K562 (cell line): ENCODE data around the gene MRPS5. TPM values are rescaled to one million over a fixed set of nuclear protein-coding genes. Genes with fewer than 3 reads are reported as not detected.

Experiments
- BDP1 ChIP-seq: IDR thresholded peaks from 3 replicates; pipeline ENCODE4 v1.6.1; 2011; ENCODE audit not compliant: insufficient read length, insufficient read depth
- ETV1 ChIP-seq: fragments of 450-650 bp; conservative IDR thresholded peaks from 2 replicates; pipeline ENCODE4 v1.6.1; 2016; ENCODE audit warnings: missing genetic modification characterization, control low read depth, low read depth, missing compliant biosample characterization
- FOXJ2 ChIP-seq: fragments of 200-800 bp; sonication (Bioruptor generic); IDR thresholded peaks from 2 replicates; pipeline ENCODE4 v1.6.1; 2016; ENCODE audit warnings: missing genetic modification characterization, missing compliant biosample characterization
- HMG20B ChIP-seq: fragments of 250-450 bp; sonication (Bioruptor Pico); IDR thresholded peaks from 2 replicates; pipeline ENCODE4 v1.5.0; 2021; ENCODE audit warnings: mild to moderate bottlenecking
- MXI1 ChIP-seq: IDR thresholded peaks from 2 replicates; pipeline ENCODE4 v1.6.1; 2011; ENCODE audit warnings: low read depth, mild to moderate bottlenecking, improper control_type of control experiment, low read length
- PHF20 ChIP-seq: fragments of 450-650 bp; IDR thresholded peaks from 2 replicates; pipeline ENCODE4 v1.6.1; 2018; ENCODE audit not compliant: partially characterized antibody
- RBM39 ChIP-seq: fragments of 200-400 bp; formaldehyde crosslinking; optimal IDR thresholded peaks from 2 replicates; pipeline ENCODE3; 2018; ENCODE audit warnings: low read depth, low read length
- RUNX1 ChIP-seq: sonication (generic); IDR thresholded peaks from 2 replicates; pipeline ENCODE4 v1.6.1; 2016; ENCODE audit warnings: antibody characterized with exemption, low read depth
- TEAD4 ChIP-seq, 2 experiments: sonication (generic) in 1 of 2; formaldehyde crosslinking in 1 of 2; IDR thresholded peaks; 2 replicates each; pipeline versions ENCODE4 v1.6.1 to v1.8.0; 2012 to 2022; ENCODE audit warnings: borderline replicate concordance in 1 of 2, inconsistent platforms in 1 of 2, low read length in 1 of 2, mild to moderate bottlenecking in 1 of 2, missing genetic modification reagents in 1 of 2
- THRB ChIP-seq: fragments of 450-650 bp; formaldehyde crosslinking; conservative IDR thresholded peaks from 2 replicates; pipeline ENCODE4 v1.4.0; 2022; ENCODE audit warnings: mild to moderate bottlenecking, missing genetic modification characterization
- ZNF696 ChIP-seq: fragments of 250-450 bp; sonication (Bioruptor Pico); conservative IDR thresholded peaks from 2 replicates; pipeline ENCODE4 v1.4.0; 2020; ENCODE audit warnings: mild to moderate bottlenecking, moderate library complexity
- ZNF76 ChIP-seq: fragments of 250-450 bp; sonication (Bioruptor Pico); IDR thresholded peaks from 2 replicates; pipeline ENCODE4 v1.4.0; 2020; ENCODE audit warnings: mild to moderate bottlenecking, moderate library complexity, borderline replicate concordance
- ZNF780A ChIP-seq: fragments of 250-450 bp; sonication (Bioruptor Pico); IDR thresholded peaks from 2 replicates; pipeline ENCODE4 v1.5.0; 2021; ENCODE audit warnings: mild to moderate bottlenecking
- polyA plus RNA-seq, 8 experiments: library from polyadenylated mRNA; depleted of rRNA in 4 of 8; stranded (reverse) in 5 of 8; unstranded in 3 of 8; fragments of >200 nt; fragmentation: Nextera tagmentation in 2 of 8; fragmentation: Illumina TruSeq in 1 of 8; extraction: Ambion mirVana in 2 of 8; extraction: Trizol in 1 of 8; gene quantifications; 2 replicates each; pipeline versions ENCODE4 v1.2.1 to v1.2.3, GENCODE V29; 2011 to 2014; ENCODE audit warnings: inconsistent platforms in 1 of 8, missing spikeins in 1 of 8
- total RNA-seq, 7 experiments: library from RNA; depleted of rRNA in 6 of 7; stranded (reverse); fragments of >200 nt in 6 of 7; fragmentation: Illumina TruSeq in 2 of 7; extraction: Trizol in 2 of 7; gene quantifications; 2 replicates each; pipeline versions ENCODE4 v1.2.1 to v1.2.3, GENCODE V29; 2011 to 2021; ENCODE audit warnings: low replicate concordance in 1 of 7
- TF ChIP-seq, protein P1 (sequence below), 2 experiments: fragments of 450-650 bp in 1 of 2; sonication (generic) in 1 of 2; formaldehyde crosslinking in 1 of 2; IDR thresholded peaks; 2 replicates each; pipeline versions ENCODE4 v1.7.1 to v1.9.0; 2016 to 2022; ENCODE audit warnings: inconsistent platforms in 1 of 2, mild to moderate bottlenecking in 1 of 2, missing genetic modification reagents in 1 of 2
- TF ChIP-seq, protein P2 (sequence below): fragments of 250-450 bp; sonication (Bioruptor Pico); IDR thresholded peaks from 2 replicates; pipeline ENCODE4 v1.8.0; 2022; ENCODE audit warnings: inconsistent platforms, mild to moderate bottlenecking, moderate library complexity, borderline replicate concordance

The MRPS5 gene
- total and polyA plus RNA-seq, 9 of the 15 experiments (the other 6 are each of a cell fraction or from before 2014, with no cell fraction given), result 85.0 to 162 (median 118) TPM

DNA sequence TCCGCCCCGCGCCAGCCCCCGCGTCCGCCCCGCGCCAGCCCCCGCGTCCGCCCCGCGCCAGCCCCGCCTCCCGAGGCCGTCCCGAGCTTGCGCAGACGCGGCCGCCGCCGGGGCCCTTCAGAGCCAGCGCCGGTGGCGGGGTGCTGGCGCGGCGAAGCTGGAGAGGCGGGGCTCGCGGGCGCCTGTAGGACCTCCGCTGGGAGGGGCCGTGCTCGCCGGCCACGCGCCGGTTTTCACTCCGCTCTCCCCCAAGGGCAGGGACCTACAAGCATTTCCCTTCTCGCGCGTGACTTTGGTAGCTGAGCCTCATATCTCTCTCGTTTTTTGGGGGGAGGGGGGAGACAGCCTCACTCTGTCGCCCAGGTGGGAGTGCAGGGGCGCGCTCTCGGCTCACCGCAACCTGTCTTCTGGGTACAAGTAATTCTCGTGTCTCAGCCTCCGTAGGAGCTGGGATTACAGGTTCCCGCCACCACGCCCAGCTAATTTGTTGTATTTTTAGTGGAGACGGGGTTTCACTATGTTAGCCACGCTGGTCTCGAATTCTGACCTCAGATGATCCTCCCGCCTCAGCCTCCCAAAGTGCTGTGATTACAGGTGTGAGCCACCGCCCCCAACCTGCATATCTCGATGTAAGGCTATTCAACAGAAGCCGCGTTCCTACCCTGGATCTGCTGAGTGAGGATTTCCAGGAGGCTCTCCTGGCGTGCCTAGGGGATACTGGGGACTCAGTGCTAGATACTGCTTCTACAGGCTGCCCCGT, 38.3 kb upstream of the MRPS5 start, which contains the start of gene ZNF514 (continued):
- TF ChIP-seq, protein P1, sequence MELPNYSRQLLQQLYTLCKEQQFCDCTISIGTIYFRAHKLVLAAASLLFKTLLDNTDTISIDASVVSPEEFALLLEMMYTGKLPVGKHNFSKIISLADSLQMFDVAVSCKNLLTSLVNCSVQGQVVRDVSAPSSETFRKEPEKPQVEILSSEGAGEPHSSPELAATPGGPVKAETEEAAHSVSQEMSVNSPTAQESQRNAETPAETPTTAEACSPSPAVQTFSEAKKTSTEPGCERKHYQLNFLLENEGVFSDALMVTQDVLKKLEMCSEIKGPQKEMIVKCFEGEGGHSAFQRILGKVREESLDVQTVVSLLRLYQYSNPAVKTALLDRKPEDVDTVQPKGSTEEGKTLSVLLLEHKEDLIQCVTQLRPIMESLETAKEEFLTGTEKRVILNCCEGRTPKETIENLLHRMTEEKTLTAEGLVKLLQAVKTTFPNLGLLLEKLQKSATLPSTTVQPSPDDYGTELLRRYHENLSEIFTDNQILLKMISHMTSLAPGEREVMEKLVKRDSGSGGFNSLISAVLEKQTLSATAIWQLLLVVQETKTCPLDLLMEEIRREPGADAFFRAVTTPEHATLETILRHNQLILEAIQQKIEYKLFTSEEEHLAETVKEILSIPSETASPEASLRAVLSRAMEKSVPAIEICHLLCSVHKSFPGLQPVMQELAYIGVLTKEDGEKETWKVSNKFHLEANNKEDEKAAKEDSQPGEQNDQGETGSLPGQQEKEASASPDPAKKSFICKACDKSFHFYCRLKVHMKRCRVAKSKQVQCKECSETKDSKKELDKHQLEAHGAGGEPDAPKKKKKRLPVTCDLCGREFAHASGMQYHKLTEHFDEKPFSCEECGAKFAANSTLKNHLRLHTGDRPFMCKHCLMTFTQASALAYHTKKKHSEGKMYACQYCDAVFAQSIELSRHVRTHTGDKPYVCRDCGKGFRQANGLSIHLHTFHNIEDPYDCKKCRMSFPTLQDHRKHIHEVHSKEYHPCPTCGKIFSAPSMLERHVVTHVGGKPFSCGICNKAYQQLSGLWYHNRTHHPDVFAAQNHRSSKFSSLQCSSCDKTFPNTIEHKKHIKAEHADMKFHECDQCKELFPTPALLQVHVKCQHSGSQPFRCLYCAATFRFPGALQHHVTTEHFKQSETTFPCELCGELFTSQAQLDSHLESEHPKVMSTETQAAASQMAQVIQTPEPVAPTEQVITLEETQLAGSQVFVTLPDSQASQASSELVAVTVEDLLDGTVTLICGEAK (IDR thresholded peaks at IDR 0.05), result 0 out of 2 replicates have a peak, but pooled peaks have one; percentile 20
- TF ChIP-seq, protein P1 (CRISPR knock-in tag; IDR thresholded peaks at IDR 0.05), result no peak
- TF ChIP-seq ZNF696 (CRISPR knock-in tag) (no peak), PHF20 (peak; percentile 17), THRB (CRISPR knock-in tag) (no peak), ETV1 (no peak), RBM39 (no peak), ZNF780A (no peak), BDP1 (no peak), MXI1 (peak; percentile 35; the same call in 1 of the 2 replicates), ZNF76 (CRISPR knock-in tag) (no peak), TEAD4 (IDR thresholded peaks at IDR 0.05; ENCODE audit: low read length) (no peak), TEAD4 (CRISPR knock-in tag; IDR thresholded peaks at IDR 0.05; ENCODE audit: borderline replicate concordance) (no peak), RUNX1 (no peak), FOXJ2 (tag) (no peak), HMG20B (CRISPR knock-in tag) (no peak)
- TF ChIP-seq, protein P2, sequence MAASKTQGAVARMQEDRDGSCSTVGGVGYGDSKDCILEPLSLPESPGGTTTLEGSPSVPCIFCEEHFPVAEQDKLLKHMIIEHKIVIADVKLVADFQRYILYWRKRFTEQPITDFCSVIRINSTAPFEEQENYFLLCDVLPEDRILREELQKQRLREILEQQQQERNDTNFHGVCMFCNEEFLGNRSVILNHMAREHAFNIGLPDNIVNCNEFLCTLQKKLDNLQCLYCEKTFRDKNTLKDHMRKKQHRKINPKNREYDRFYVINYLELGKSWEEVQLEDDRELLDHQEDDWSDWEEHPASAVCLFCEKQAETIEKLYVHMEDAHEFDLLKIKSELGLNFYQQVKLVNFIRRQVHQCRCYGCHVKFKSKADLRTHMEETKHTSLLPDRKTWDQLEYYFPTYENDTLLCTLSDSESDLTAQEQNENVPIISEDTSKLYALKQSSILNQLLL (CRISPR knock-in tag), result no peak
